Retinal pigment epithelial cell (primary cell): ENCODE data around the gene NSD1.

ENCODE experiments used
- DNase-seq: peaks from one replicate; pipeline ENCODE4 v3.0.0-alpha.2; 2010; ENCODE audit warnings: low read depth
- H3K4me3 ChIP-seq: 2 replicates; pipeline ENCODE4 v1.5.1; 2011; ENCODE audit warnings: mild to moderate bottlenecking, low read length, control low read depth, moderate library complexity
- TF ChIP-seq, protein P1 (sequence below): conservative IDR thresholded peaks from 2 replicates; pipeline ENCODE4 v1.5.1; 2011; ENCODE audit warnings: low read depth, low read length, control low read depth, inconsistent platforms

NSD1 gene

GRCh38 chr5:177194268-177194667, 60.7 kb downstream of the NSD1 start:
- peak; percentile 89 for DNase-seq
- TF ChIP-seq, protein P1, sequence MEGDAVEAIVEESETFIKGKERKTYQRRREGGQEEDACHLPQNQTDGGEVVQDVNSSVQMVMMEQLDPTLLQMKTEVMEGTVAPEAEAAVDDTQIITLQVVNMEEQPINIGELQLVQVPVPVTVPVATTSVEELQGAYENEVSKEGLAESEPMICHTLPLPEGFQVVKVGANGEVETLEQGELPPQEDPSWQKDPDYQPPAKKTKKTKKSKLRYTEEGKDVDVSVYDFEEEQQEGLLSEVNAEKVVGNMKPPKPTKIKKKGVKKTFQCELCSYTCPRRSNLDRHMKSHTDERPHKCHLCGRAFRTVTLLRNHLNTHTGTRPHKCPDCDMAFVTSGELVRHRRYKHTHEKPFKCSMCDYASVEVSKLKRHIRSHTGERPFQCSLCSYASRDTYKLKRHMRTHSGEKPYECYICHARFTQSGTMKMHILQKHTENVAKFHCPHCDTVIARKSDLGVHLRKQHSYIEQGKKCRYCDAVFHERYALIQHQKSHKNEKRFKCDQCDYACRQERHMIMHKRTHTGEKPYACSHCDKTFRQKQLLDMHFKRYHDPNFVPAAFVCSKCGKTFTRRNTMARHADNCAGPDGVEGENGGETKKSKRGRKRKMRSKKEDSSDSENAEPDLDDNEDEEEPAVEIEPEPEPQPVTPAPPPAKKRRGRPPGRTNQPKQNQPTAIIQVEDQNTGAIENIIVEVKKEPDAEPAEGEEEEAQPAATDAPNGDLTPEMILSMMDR, result no peak
- no peak overlapping the region for H3K4me3 ChIP-seq

GRCh38 chr5:177195307-177195952, 61.9 kb downstream of the NSD1 start:
- TF ChIP-seq, protein P1, result no peak
- DNase-seq, result peak; percentile 56
- H3K4me3 ChIP-seq, result no peak overlapping the region

- DNase-seq, result no peak
- H3K4me3 ChIP-seq, result no peak overlapping the region
- TF ChIP-seq, protein P1, result no peak
Measured at GRCh38 chr5:177198738-177199137, 65.2 kb downstream of the NSD1 start.

DNA sequence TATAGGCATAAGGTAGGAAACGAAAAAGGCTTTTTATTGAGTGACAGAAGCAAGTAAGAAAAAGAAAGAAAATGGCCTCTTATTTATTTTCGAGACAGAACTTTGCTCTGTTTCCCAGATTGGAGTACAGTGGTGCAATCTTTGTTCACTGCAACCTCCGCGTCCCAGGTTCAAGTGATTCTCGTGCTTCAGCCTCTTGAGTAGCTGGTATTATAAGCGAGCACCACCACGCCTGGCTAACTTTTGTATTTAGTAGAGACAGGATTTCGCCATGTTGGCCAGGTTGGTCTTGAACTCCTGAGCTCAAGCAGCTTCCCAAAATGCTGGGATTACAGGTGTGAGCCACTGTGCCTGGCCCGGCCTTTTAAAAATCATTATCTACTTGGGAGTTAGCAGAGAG, 70.7 kb downstream of the NSD1 start:
- H3K4me3 ChIP-seq, result no peak overlapping the region
- DNase-seq, result no peak
- TF ChIP-seq, protein P1, result no peak

DNA sequence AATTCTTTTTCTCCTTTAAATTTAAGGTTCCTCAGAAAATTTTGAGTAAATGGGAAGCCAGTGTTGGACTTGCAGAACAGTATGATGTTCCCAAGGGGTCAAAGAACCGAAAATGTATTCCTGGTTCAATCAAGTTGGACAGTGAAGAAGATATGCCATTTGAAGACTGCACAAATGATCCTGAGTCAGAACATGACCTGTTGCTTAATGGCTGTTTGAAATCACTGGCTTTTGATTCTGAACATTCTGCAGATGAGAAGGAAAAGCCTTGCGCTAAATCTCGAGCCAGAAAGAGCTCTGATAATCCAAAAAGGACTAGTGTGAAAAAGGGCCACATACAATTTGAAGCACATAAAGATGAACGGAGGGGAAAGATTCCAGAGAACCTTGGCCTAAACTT, 76.0 kb downstream of the NSD1 start:
- TF ChIP-seq, protein P1, result no peak
- no peak overlapping the region for H3K4me3 ChIP-seq
- DNase-seq, result no peak

GRCh38 chr5:177212242-177212641, 78.7 kb downstream of the NSD1 start:
- no peak for DNase-seq
- TF ChIP-seq, protein P1, result no peak
- no peak overlapping the region for H3K4me3 ChIP-seq

DNA sequence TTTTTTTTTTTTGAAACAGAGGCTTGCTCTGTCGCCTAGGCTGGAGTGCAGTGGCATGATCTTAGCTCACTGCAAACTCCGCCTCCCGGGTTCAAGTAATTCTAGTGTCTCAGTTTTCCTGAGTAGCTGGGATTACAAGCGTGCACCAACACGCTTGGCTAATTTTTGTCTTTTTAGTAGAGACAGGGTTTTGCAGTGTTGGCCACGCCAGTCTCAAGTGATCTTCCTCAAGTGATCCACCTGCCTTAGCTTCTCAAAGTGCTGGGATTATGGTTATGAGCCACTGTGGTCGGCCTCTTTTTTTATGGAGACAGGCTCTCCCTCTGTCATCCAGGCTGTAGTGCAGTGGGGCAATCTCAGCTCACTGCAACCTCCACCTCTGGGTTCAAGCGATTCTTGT, 87.0 kb downstream of the NSD1 start:
- no peak overlapping the region for H3K4me3 ChIP-seq
- no peak for DNase-seq
- TF ChIP-seq, protein P1, result no peak
